HG02642 (cell line): ENCODE data around the gene EIF4G1.

Experiments
- ATAC-seq: cut with Tn5 transposase; IDR thresholded peaks from one replicate; pipeline ENCODE4 v1.9.1; 2021; ENCODE audit warnings: mild to moderate bottlenecking; ENCODE audit not compliant: unreplicated experiment, poor library complexity

The EIF4G1 gene

DNA sequence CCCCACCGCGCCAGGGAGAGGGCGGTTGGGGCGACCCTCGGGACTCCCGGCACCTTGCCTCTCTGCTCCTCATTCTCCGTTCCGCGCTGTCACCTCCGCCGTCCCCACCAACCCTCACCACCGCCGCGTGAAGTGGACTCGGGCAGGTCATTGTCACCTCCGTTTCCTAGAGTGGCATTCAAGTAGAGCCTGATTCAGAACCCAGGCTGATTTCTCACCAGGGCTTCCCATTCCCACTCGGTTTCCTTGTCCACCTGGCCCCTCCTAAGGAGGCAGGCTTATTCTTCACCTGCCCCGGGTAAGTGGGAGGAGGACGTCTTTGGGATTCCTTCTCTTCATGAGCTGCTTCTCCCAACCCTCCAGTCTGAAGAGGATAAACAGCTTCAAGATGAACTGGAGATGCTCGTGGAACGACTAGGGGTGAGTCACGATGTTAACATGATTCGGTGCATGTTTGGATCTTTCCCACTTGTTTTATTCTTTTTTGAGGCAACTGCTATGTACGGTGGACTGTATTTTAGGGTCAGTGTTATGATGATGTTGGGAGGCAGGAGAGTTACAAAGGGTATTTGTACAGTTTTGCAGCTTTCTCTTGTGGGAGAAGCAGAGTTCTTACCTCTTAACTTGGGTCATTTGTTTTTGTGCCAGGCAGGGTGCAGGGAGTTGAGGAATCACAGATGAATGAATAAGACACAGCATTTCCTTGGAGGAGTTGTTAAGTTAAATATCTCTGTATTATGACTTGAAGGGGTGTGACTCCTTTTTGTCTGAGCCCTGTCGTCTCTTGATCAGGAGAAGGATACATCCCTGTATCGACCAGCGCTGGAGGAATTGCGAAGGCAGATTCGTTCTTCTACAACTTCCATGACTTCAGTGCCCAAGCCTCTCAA, 14.7 kb upstream of the EIF4G1 start:
- no peak for ATAC-seq

DNA sequence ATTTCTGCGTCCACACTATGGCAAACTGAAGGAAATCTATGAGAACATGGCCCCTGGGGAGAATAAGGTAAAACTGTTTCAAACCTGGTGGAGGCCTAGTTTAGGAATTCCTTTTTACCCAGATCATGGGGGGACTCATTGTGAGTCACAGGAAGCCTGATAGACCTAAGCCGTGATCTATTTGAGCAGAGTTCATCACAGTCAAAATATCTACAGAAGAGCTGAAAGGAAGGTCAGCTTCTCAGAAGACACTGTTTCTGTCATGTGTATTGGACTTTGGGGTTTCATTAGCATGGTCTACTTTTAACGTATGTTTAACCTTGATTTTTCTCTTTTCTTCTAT, 14.1 kb upstream of the EIF4G1 start:
- ATAC-seq = no peak

DNA sequence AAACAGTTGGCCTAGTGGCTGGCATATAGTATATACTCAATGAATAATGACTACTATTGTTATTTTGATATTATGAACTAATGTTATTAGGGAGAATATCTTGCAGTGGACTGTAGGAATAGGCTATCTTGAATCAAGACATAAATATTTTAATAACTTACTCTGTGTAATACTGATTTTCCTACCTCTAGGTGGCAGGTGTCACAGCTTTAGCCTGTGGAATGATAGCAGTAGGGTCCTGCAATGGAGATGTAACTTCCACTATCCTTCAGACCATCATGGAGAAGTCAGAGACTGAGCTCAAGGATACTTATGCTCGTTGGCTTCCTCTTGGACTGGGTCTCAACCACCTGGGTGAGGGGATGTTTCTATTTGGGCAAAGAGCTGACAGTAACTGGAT, 8.8 kb upstream of the EIF4G1 start:
- no peak for ATAC-seq

DNA sequence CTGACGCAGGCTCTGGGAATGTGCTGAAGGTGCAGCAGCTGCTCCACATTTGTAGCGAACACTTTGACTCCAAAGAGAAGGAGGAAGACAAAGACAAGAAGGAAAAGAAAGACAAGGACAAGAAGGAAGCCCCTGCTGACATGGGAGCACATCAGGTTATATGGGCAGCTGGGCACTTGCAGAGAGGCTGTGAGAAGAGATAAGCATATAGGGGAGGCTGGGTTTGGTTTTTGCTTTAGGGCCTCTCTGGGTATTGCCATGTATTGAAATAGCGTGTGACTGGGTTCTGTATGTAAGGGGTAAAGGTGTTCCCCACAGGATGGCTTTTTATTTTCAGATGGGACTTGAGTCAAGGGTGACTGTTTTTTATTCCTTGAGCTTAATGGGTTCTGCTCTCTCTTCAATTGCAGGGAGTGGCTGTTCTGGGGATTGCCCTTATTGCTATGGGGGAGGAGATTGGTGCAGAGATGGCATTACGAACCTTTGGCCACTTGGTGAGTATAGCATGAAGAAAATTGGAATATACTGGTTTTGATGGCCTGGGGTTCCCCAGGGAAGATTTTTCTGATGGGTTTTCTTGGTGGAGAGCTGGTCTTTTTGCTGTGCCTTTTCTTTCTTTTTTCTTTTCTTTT, 7.9 kb upstream of the EIF4G1 start:
- ATAC-seq = no peak

DNA sequence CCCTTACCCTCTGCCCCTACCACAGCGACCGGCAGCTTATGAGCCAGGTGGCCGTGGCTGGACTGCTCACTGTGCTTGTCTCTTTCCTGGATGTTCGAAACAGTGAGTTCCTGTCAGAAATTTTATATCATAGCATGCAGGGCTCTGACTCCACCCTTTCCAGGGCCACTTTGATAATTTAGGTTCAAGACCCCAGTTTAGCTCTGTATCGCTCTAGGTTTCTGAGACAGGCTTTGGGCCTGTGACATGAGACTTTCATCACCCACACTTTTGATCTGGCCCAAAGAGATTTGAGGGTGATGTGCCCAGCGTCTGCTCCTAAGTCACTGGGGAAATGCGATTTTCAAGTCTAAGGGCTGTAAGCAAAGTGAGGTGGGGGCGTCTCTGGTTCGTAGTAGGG, 6.5 kb upstream of the EIF4G1 start:
- no peak for ATAC-seq

DNA sequence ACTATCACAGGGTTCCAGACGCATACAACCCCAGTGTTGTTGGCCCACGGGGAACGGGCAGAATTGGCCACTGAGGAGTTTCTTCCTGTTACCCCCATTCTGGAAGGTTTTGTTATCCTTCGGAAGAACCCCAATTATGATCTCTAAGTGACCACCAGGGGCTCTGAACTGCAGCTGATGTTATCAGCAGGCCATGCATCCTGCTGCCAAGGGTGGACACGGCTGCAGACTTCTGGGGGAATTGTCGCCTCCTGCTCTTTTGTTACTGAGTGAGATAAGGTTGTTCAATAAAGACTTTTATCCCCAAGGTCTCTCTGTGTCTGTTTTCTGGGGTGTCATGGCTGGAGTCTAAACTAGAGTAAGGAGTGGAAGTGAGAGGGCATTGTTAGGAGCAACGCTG, 5.7 kb upstream of the EIF4G1 start:
- ATAC-seq = no peak

DNA sequence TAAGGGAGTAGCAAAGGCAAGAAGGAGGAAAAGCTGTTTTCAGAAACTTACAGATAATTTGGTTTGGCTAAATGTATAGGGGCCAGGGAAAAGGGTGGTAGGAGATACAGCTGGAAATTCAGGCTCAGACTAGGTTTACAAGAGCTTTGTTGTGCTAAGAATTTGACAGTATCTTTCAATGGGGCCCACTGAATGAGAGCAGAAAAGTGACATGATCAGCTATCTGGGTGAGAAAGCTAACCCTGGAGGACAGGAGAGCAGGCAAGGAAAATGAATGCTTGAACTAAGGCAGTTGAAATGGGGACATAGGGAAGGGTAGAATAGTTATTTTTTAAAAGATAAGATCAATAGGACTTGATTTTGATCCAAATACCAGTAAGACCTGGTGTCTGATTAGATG, 2.8 kb upstream of the EIF4G1 start:
- ATAC-seq = no peak

DNA sequence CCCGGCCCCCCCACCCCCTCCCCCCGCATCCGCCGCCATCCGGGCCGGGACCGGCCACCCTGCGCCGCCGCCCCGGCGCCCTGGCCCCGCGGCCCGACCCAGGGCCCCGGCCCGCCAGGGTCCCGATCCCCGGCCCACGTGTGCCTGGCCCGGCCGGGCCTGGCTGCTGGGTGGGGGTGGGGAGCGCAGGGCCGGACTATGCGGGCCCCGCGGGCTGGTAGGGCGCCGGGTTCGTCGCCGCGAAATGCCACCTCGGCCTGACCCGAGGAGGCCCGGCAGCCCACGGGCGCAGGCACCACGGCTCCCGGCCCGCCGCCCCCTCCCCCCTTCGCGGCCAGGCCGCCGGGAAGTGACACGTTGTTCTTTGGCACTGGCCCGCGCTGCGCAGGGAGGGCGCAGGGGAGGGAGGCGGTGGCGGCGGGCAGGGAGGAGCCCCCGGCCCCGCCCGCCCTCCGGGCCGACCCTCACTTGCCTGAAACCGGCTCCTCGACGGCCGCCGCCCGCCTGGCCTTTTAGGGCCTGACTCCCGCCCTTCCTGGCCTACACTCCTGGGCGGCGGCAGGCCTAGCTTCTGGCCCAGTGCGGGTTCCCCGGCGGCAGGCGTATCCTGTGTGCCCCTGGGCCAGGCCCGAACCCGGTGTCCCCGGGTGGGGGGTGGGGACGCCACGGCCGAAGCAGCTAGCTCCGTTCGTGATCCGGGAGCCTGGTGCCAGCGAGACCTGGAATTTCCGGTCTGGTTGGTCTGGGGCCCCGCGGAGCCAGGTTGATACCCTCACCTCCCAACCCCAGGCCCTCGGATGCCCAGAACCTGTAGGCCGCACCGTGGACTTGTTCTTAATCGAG, 515 bp downstream of the EIF4G1 start:
- peak; percentile 50 for ATAC-seq

DNA sequence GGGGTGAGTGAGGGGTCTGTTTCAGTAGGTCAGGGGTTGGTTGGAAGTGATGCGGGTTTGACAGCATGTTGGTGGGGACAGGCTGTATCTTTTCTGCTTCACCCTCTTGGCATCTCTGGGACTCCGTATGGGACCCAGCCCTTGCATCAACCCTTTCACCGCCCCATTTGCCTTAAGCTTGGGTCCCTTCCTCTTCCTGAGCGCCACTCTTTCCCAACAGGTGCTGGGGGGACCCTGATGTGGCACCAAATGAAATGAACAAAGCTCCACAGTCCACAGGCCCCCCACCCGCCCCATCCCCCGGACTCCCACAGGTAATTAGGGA, 1.1 kb downstream of the EIF4G1 start:
- peak; percentile 1 for ATAC-seq

DNA sequence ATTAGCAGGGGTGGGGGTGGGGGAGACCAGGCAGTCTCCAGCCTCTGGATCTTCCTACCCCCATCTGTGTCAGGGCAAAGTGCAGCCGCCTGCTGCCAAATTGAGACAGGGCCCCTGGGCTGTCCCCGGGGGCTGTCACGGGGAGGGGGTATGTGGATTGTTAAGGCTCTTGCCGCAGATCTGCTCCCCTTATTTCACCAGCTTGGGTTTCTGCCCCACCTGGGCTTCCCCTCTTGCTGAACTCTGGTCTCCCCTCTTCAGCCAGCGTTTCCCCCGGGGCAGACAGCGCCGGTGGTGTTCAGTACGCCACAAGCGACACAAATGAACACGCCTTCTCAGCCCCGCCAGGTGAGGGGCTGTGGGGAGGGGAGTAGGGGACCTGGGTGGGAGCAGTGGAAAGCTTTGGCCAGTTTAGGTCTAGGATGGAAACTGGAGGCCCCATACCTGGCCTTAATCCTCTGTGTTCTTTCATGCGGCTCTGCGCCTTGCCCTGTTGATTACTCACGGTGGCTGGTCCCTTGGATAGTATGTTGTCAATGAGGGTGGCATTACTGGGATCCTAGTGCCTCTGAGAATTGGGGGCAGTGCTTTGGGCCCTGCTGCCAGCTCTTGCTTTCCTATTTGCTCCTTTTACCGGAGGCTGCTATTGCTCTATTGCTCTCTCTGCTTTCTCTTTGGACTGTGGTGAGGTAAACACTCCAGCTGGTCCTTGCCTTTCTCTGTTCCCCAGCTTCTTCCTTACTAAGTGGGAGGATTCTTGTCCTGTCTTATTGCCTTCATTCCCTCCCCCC, 1.7 kb downstream of the EIF4G1 start:
- no peak for ATAC-seq

DNA sequence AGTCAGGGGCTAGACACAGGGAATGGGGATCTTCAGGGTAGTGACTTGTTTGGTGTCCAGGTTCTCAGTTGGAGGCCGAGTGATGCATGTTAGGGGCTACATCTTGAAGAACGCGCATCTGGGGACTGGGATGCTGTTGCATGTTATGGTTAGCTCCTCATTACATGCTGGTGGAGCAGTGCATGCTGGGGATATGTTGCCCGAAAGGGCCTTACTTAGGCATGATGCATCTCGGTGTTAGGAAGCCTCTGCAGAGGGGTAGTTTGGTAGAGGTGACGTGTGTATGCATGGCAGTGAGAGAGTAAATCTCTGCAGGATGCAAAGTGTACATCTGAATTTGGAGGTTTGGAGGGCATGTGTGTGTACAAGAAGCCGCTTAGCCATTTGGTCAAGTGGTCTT, 2.4 kb downstream of the EIF4G1 start:
- ATAC-seq = no peak

DNA sequence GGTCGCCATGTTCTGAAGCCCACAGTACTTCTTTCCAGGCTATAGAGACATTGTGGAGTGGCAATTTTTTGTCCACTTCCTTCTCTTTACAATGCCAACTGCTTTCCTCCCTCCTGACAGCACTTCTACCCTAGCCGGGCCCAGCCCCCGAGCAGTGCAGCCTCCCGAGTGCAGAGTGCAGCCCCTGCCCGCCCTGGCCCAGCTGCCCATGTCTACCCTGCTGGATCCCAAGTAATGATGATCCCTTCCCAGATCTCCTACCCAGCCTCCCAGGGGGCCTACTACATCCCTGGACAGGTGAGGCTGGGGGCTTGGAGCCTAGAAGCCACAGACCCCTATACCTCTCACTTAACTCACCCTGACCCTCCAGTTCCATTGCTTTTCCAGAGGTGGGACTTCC, 2.8 kb downstream of the EIF4G1 start:
- ATAC-seq = no peak

DNA sequence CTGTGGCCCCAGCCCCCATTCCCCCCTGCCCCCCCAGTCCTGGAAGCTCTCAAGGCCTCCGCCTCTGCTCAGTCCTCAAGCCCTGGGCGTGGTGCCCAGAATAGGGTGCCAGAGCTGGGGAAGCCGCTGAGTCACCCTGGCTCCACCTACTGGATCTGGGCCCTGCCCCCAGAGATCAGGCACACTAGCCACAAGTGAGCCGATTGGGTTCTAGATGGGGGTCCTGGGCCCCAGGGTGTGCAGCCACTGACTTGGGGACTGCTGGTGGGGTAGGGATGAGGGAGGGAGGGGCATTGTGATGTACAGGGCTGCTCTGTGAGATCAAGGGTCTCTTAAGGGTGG, 5.7 kb downstream of the EIF4G1 start:
- ATAC-seq = no peak

DNA sequence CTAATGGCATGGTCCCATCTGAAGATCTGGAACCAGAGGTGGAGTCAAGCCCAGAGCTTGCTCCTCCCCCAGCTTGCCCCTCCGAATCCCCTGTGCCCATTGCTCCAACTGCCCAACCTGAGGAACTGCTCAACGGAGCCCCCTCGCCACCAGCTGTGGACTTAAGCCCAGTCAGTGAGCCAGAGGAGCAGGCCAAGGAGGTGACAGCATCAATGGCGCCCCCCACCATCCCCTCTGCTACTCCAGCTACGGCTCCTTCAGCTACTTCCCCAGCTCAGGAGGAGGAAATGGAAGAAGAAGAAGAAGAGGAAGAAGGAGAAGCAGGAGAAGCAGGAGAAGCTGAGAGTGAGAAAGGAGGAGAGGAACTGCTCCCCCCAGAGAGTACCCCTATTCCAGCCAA, 7.3 kb downstream of the EIF4G1 start:
- ATAC-seq = no peak

DNA sequence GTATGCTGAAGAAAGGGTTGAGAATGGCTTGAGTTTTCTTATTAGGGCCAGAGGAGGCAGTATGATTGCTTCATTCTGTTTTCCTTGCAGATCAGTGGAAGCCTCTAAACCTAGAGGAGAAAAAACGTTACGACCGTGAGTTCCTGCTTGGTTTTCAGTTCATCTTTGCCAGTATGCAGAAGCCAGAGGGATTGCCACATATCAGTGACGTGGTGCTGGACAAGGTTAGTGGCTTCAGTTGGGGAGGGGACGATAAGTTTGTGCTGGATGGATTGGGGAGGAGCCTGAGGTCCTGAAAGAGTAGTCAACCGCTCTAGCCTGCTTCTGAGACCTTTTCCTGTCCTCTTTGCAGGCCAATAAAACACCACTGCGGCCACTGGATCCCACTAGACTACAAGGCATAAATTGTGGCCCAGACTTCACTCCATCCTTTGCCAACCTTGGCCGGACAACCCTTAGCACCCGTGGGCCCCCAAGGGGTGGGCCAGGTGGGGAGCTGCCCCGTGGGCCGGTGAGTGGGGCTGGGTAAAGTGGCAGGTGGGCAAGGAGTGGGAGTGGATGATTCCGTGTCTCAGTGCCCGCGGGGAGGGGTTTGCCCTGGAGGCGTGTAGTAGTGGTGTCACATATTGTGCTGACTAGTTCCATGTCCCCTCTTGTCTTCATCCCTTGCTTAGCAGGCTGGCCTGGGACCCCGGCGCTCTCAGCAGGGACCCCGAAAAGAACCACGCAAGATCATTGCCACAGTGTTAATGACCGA, 8.5 kb downstream of the EIF4G1 start:
- no peak for ATAC-seq

DNA sequence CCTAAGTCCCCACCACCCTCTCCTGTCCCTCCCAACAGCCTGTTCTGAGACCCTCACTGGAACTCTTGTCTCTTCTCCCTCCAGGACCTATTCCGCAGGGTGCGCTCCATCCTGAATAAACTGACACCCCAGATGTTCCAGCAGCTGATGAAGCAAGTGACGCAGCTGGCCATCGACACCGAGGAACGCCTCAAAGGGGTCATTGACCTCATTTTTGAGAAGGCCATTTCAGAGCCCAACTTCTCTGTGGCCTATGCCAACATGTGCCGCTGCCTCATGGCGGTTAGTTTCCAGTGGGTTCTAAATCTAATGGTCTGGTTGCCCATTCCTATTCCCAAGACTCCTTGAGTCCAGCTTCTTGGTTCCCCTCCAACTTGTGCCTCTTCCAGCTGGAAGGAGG, 9.3 kb downstream of the EIF4G1 start:
- no peak for ATAC-seq

DNA sequence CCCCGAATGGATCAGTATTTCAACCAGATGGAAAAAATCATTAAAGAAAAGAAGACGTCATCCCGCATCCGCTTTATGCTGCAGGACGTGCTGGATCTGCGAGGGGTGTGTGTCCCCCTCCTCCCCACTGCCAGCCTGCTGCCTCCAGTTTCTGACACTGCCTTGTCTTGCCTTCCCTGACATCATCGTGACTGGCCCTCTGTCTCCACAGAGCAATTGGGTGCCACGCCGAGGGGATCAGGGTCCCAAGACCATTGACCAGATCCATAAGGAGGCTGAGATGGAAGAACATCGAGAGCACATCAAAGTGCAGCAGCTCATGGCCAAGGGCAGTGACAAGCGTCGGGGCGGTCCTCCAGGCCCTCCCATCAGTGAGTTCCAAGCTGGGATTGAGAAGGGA, 10.9 kb downstream of the EIF4G1 start:
- ATAC-seq = no peak

DNA sequence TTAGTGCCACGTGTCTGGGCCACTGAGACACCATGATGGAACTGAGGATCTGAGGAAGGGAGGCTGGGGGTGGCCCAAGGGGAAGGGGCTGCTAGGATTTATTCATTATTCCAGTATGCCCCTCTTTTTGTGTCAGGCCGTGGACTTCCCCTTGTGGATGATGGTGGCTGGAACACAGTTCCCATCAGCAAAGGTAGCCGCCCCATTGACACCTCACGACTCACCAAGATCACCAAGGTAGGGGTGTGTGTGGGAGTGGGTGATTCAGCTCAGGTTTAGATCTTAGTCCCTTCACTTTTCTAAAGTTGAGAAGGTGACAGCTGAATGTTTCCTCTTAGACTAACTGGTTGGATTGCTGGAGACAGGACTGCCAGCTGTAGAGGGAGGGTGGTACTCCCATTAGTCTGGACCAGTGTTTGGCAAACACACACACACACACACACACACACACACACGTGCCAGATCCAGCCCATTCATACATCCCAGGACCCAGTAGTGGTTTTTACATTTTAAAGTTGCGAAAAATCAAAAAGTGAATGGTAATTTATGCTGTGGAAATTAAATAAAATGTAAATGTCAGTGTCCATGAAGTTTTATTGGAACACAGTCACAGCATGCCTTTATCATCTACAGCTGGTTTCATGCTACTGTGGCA, 11.4 kb downstream of the EIF4G1 start:
- ATAC-seq = no peak

DNA sequence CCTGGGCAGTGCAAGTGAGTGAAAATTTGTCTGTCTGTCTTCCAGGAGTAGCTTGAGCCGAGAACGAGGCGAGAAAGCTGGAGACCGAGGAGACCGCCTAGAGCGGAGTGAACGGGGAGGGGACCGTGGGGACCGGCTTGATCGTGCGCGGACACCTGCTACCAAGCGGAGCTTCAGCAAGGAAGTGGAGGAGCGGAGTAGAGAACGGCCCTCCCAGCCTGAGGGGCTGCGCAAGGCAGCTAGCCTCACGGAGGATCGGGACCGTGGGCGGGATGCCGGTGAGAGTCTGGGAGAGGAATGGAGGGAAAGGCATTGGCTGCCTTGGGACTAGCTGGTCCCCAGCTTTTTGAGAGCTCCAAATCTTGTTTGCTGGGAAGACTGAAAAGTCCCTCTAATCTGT, 12.8 kb downstream of the EIF4G1 start:
- no peak for ATAC-seq

DNA sequence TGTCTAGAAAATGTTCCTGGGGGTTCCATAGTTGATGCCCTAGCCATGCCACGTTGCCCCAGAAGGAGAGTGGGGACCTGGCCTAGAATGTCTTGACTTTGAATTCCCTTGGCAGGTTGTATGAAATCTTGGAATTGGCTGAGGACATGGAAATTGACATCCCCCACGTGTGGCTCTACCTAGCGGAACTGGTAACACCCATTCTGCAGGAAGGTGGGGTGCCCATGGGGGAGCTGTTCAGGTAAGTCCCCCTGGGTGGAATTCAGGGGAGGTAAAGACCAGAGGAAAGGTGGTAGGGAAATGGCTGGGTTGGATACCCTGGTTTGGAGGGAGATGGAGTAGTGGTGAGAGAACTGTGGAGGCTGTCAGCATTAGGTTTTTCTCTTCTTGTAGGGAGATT, 14.1 kb downstream of the EIF4G1 start:
- ATAC-seq = no peak
